Stomach (tissue), 4 donors: ENCODE data around the gene NCDN.

ENCODE experiments used
- CTCF ChIP-seq, 7 experiments: fragments of 450-650 bp in 4 of 7; fragments of 200-600 bp in 3 of 7; sonication (generic) in 3 of 7; IDR thresholded peaks; one replicate each; pipeline ENCODE4 v1.5.1; 2016 to 2019; ENCODE audit warnings: antibody characterized with exemption in 7 of 7, control low read depth in 2 of 7, mild to moderate bottlenecking in 1 of 7
- EP300 ChIP-seq: sonication (generic); formaldehyde crosslinking; IDR thresholded peaks from one replicate; pipeline ENCODE4 v1.6.1; 2017; ENCODE audit warnings: antibody characterized with exemption
- POLR2A ChIP-seq, 4 donors: fragments of 450-650 bp; IDR thresholded peaks; one replicate each; pipeline ENCODE4 v1.6.1; 2016; ENCODE audit warnings: antibody characterized with exemption in 4 of 4, control low read depth in 2 of 4, mild to moderate bottlenecking in 1 of 4, moderate library complexity in 1 of 4

- TF ChIP-seq CTCF (IDR thresholded peaks at IDR 0.05), result no peak
- no peak for TF ChIP-seq POLR2A (IDR thresholded peaks at IDR 0.05)
- no peak for TF ChIP-seq EP300
Observed at GRCh38 chr1:35546614-35547013, 11.0 kb upstream of the NCDN start.
